Glomerular endothelial cell (primary cell): Measurements from ENCODE around the gene C2CD4B. TPM values are rescaled to one million over a fixed set of nuclear protein-coding genes. Genes with fewer than 3 reads are reported as not detected.

Source experiments
- DNase-seq: peaks from one replicate; pipeline ENCODE4 v3.0.0-alpha.2; 2011; ENCODE audit warnings: low read depth, low spot score; ENCODE audit errors: extremely low read depth
- total RNA-seq: library from RNA; depleted of rRNA; stranded (reverse); fragments of >200 nt; gene quantifications from 2 replicates; pipeline ENCODE4 v1.2.3, GENCODE V29; 2015

C2CD4B gene
- total RNA-seq, 1 donor from 2014 or later, result 176 TPM

DNA sequence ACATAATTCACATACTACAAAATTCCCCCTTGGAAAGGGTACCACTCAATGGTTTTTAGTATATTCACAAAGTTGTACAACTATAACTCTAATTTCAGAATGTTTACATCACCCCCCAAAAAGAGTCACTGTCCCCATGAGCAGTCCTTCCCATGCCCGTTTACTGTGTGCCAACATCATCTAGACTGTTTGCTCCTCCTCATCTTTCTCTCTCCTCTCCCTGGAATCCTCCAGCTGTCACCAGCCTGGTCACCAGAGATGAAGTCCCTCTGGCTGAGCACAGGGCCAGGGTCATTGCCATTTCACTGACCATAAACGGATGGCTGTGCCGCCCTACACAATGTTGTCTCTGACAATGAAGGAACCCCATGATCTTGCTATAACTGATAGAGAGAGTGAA, 45.2 kb downstream of the C2CD4B start:
- DNase-seq, result no peak

- DNase-seq, result peak; percentile 90
Measured at GRCh38 chr15:62119227-62119864, 45.7 kb downstream of the C2CD4B start.

DNA sequence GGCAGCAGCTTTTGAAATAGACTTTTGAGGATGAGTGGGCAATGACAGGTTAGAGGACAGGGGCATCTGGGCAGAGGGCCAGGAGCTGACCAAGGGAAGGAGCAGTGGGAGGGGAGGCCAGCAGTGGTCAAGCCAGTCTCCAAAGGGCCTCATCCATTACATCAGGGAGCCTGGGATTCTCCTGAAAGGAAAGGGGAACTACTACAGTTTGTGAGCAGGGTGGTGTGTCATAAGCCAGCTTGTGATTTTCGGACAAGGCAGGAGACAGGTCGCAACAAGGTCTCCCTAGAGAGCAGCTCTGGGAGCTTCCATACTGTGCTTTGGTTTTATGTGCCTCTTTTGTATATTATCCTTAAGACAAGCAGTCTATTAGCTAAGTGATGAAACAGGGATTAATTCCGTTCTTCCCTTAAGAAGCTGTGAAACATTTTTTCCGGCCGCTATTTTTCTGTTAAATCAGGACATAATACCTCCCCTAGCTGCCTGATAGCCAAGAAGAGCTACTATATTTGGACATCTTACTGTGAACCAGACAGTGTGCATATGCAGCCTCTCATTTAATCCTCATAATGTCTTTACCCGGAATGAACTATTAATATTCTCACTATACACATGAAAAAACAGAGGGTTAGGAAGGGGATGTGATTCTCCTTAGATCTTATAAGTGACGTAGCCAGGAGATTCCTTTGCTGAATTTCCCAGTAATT, 46.4 kb downstream of the C2CD4B start:
- no peak for DNase-seq

GRCh38 chr15:62115847-62116246, 49.2 kb downstream of the C2CD4B start:
- DNase-seq, result no peak

Other genes with a start within 250 kb of the C2CD4B start
- 58.2 and 84.0 TPM in 2 replicates for gene VPS13C, start 104.8 kb downstream of the C2CD4B start, total RNA-seq
- 0.05 and 1.1 TPM in 2 replicates for gene C2CD4A, start 98.3 kb downstream of the C2CD4B start, total RNA-seq
- 2.2 and 7.1 TPM in 2 replicates for gene TLN2, start 225.3 kb upstream of the C2CD4B start, total RNA-seq